Heart right ventricle (tissue), 16 donors: ENCODE measurements around the gene CTXN1. TPM values are rescaled to one million over a fixed set of nuclear protein-coding genes. Genes with fewer than 3 reads are reported as not detected.

Source experiments
- ATAC-seq, 8 donors: fragments of 200-7000 bp; cut with Tn5 transposase; one replicate each; pipeline ENCODE4 v1.9.1; 2020; ENCODE audit warnings: mild to moderate bottlenecking in 8 of 8, moderate library complexity in 8 of 8, moderate number of reproducible peaks in 1 of 8
- DNase-seq, 2 donors: peaks; one replicate each; pipeline ENCODE4 v3.0.0-alpha.2; 2020
- H3K27ac ChIP-seq, 10 donors: fragments of 200-600 bp; sonication (generic) in 2 of 10; one replicate each; pipeline versions ENCODE4 v1.5.0 to v1.8.0; 2020 to 2022; ENCODE audit warnings: mild to moderate bottlenecking in 3 of 10
- H3K27me3 ChIP-seq, 7 donors: fragments of 200-600 bp; one replicate each; pipeline ENCODE4 v1.8.0; 2021 to 2022; ENCODE audit warnings: mild to moderate bottlenecking in 2 of 7
- H3K36me3 ChIP-seq, 9 donors: fragments of 200-600 bp; sonication (generic) in 1 of 9; one replicate each; pipeline versions ENCODE4 v1.5.0 to v1.8.0; 2020 to 2022; ENCODE audit warnings: mild to moderate bottlenecking in 2 of 9
- H3K4me1 ChIP-seq, 9 donors: fragments of 200-600 bp; sonication (generic) in 1 of 9; one replicate each; pipeline versions ENCODE4 v1.5.0 to v1.8.0; 2020 to 2022; ENCODE audit warnings: mild to moderate bottlenecking in 4 of 9
- H3K4me3 ChIP-seq, 10 donors: fragments of 200-600 bp; sonication (generic) in 2 of 10; one replicate each; pipeline versions ENCODE4 v1.5.0 to v1.8.0; 2020 to 2022; ENCODE audit warnings: mild to moderate bottlenecking in 7 of 10, moderate library complexity in 2 of 10
- H3K9me3 ChIP-seq, 11 donors: fragments of 200-600 bp in 10 of 11; sonication (generic) in 2 of 11; one replicate each; pipeline versions ENCODE4 v1.5.0 to v1.8.0; 2013 to 2022; ENCODE audit warnings: mild to moderate bottlenecking in 2 of 11, control low read depth in 1 of 11, moderate library complexity in 1 of 11
- WGBS, 2 donors: extraction: QIAGEN DNeasy Blood & Tissue Kit; methylation state at CpG; one replicate each; pipeline ENCODE4 v1.1.7; 2013; ENCODE audit warnings: inconsistent platforms in 1 of 2; 5-methylcytosine and 5-hydroxymethylcytosine counted together
- intact Hi-C, 10 donors: fragments of 100-400 bp; cut with DNase I; formaldehyde crosslinking; loops; one replicate each; pipeline versions ENCODE4 v1.11.1 to v1.14.2; 2022
- polyA plus RNA-seq, 2 donors: library from polyadenylated mRNA; stranded (reverse); fragments of 200-250 nt; gene quantifications; one replicate each; pipeline ENCODE4 v1.2.3, GENCODE V29; 2013
- total RNA-seq, 10 donors: library from RNA; stranded (reverse); fragmentation: NEBNext Ultra II Directional in 3 of 10; extraction: Animal tissue kit (Norgen Biotek cat#: 25700) in 3 of 10; gene quantifications; one replicate each; pipeline versions ENCODE4 v1.2.1 to v1.2.4, GENCODE V29; 2021 to 2023
- TF ChIP-seq, protein P1 (sequence below), 9 donors: fragments of 200-600 bp; sonication (generic) in 2 of 9; IDR thresholded peaks; one replicate each; pipeline versions ENCODE4 v1.5.0 to v1.8.0; 2021 to 2022; ENCODE audit warnings: antibody characterized with exemption in 9 of 9, mild to moderate bottlenecking in 5 of 9, moderate library complexity in 1 of 9
- donor health status: Arrhythmogenic right ventricular cardiomyopathy.
- donor health status: ischemic (EF 13 %, LVEDD 7.1; RV severe dilation, severe dysfunction).
- donor health status: healthy with polysubstance abuse.
- donor health status: DM: no; HTN: yes; CAD: no.
- donor health status: DM: no; HTN: no; CAD: no.
- donor health status: ischemic (EF 25% LVEDD 6.9; RV normal size, moderate dysfunction).
- donor health status: ischemic (EF 25% LVEDD 5.7; RV mildly dilated, moderate dysfunction).
- donor health status: healthy.
- donor health status: DM: yes; HTN: yes; CAD: no.
- donor health status: Ischemic cardiomyopathy.
- donor health status: ischemic (EF 35%, LVEDD 5.7; RV mildly dilated, moderate dysfunction).
- donor health status: nonischemic (EF 11% LVEDD 7.7; RV severe dilation, severe dysfunction).
- donor health status: DM: yes; HTN: yes; CAD: no.
- donor health status: PGD.
- donor health status: ischemic (EF 29% LVEDD 5.4; RV normal size, mild dysfunction).
- donor health status: nonischemic (EF 23%, LVEDD 6.1; RV moderate dilation, normal function).

The CTXN1 gene
- total and polyA plus RNA-seq, 12 donors = 0.18 to 0.74 (median 0.25) TPM; not detected in 5

DNA sequence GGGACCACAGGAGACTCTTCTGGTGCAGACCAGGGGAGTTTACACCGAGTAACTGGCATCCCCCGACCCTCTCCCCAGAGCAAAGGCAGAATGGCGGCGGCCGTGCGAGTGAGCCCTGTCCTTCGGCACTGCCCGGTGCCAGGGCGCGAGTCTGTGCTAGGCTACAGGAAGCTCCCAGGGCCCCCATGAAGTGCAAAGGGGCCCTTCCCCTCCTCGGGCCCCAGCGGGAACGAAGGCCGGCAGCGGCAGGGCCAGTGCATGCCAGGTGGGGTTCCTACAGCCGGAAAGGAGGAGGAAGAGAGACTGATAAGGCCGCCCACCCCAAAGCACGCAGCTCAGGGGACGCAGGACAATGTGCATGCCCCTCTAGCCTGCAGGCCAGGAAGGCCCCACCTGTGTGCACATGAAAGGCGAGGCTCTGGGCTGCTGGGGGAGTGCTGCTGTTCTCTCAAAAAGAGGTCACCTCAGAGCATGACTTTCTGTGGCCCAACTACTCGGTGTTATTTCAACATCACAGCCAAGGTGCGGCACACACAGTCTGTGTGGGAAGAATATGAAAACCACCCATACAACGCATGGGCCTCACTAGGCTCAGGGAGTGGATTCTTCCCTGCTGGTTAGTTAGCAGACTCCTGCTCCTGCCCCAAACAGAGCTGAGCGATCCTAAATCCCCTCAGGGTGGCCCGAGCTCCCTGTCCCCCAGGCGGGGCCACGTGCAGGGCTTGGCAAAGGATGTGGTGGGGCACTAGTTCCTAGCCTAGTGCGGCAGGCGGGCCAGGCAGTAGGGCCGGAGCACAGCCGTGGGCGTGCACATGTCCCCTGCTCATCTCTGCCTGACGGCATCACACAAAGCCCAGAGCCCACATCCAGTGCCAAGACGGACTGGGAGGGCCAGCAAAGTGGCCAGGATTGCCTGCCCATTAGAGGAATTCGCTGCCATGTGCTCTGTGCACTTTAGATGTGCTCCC lies 45.9 kb upstream of the CTXN1 start:
- peaks cover 0 to 26% (median 12%) of the 10 kb centered on the region in 9 donors for H3K4me1 ChIP-seq
- ATAC-seq = no peak
- no peak for DNase-seq
- peaks cover 0 to 95% (median 30%) of the 10 kb centered on the region in 9 donors for H3K36me3 ChIP-seq
- TF ChIP-seq, protein P1, sequence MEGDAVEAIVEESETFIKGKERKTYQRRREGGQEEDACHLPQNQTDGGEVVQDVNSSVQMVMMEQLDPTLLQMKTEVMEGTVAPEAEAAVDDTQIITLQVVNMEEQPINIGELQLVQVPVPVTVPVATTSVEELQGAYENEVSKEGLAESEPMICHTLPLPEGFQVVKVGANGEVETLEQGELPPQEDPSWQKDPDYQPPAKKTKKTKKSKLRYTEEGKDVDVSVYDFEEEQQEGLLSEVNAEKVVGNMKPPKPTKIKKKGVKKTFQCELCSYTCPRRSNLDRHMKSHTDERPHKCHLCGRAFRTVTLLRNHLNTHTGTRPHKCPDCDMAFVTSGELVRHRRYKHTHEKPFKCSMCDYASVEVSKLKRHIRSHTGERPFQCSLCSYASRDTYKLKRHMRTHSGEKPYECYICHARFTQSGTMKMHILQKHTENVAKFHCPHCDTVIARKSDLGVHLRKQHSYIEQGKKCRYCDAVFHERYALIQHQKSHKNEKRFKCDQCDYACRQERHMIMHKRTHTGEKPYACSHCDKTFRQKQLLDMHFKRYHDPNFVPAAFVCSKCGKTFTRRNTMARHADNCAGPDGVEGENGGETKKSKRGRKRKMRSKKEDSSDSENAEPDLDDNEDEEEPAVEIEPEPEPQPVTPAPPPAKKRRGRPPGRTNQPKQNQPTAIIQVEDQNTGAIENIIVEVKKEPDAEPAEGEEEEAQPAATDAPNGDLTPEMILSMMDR (IDR thresholded peaks at IDR 0.05) = no peak
- no peaks in the 10 kb centered on the region for H3K27me3 ChIP-seq
- no peaks in the 10 kb centered on the region for H3K9me3 ChIP-seq
- intact Hi-C loops = loop anchor here in 5 of 10 donors (2.0 to 10.0 kb wide), 4 partner anchors 31 to 280 kb away; partner anchors contain the start of gene ELAVL1 (in 1 of the 5)
- H3K4me3 ChIP-seq = no peak overlapping the region
- WGBS, 2 donors = 83% methylated on average over 35 of the region's 35 CpGs
- H3K27ac ChIP-seq = no peak overlapping the region

DNA sequence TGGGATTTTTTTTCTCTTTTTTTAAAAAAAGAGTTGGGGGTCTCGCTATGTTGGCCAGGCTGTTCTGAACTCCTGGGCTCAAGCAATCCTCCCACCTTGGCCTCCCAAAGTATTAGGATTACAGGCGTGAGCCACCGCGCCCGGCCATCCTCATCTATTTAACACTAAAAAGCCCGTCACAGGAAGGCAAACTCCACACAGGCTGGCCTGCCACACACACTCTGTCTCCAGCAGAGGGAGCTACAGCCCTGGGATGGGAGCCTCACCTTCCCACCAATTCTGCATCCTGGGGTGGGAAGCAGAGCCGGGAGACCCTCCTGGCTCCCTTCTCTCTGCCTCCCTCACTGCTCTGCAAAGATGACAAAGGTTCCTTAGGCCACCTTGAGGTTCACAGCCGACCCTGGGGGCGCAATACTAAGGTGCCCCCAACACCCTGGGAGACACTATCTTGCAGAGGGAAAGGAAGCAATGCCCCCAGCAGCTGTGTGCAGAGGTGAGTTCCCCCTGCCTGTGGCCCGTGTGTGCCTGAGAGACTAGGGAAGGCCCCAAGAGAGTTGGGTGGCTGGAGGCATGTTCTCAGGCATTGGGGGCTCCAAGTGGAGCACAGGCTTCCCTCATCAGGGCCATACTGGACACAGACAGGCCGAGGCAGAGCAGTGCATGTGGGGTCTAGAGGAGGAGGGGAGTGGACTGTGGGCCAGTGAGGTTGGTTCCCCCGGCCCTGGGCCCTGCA lies 44.9 kb upstream of the CTXN1 start:
- Histone ChIP-seq H3K9me3 (no peaks in the 10 kb centered on the region), H3K4me1 (peaks cover 0 to 26% (median 12%) of the 10 kb centered on the region in 9 donors), H3K27ac (no peak overlapping the region), H3K27me3 (no peaks in the 10 kb centered on the region), H3K36me3 (peaks cover 0 to 99% (median 40%) of the 10 kb centered on the region in 9 donors), H3K4me3 (no peak overlapping the region)
- TF ChIP-seq, protein P1 (IDR thresholded peaks at IDR 0.05) = peak; percentile 53 to 78 (median 73)
- DNase-seq (no peak), ATAC-seq (no peak)
- 70 to 73% methylated on average over 12 of the region's 12 CpGs for WGBS, 2 donors
- intact Hi-C loops = loop anchor here in 4 of 10 donors (2.0 to 10.0 kb wide), 3 partner anchors 32 to 281 kb away; no protein-coding TSS in a partner anchor

DNA sequence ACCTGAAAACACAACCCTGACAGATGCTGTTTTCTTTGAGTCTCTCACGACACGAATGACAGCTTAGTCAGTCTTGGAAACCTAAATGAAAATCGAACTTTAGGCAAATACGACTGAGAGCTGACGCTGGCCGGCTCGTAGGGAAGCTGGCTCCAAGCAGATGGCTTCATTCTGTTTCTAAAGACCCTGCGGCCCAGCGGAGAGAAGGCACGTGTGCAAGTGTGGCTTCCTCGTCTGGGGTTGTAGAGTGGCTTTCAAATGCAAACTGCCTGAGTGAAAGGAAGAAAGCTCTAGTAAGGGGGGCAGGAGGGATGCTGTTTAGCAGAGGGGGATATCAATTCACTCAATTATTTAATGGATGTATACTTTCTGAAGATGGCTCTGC lies 43.6 kb upstream of the CTXN1 start:
- H3K4me3 ChIP-seq = no peak overlapping the region

More for the DNA sequence above, 43.6 kb upstream of the CTXN1 start:
- peaks cover 0 to 100% (median 50%) of the 10 kb centered on the region in 9 donors for H3K36me3 ChIP-seq
- H3K4me1 ChIP-seq = peaks cover 0 to 13% (median 3%) of the 10 kb centered on the region in 9 donors
- TF ChIP-seq, protein P1 (IDR thresholded peaks at IDR 0.05) = no peak
- H3K27me3 ChIP-seq = no peaks in the 10 kb centered on the region
- ATAC-seq (no peak), DNase-seq (no peak)
- intact Hi-C loops = loop anchor here in 2 of 10 donors (5.0 to 10.0 kb wide), 2 partner anchors 33 to 185 kb away; no protein-coding TSS in a partner anchor
- H3K27ac ChIP-seq = no peak overlapping the region
- 91 to 93% methylated on average over 11 of the region's 11 CpGs for WGBS, 2 donors
- no peaks in the 10 kb centered on the region for H3K9me3 ChIP-seq
